GM21367 (cell line): ENCODE measurements around the gene TMEM163.
"Not testable (repeated sequence)": the region's sequence is repeated elsewhere in the genome, so short reads cannot be mapped to it uniquely, and the experiment has no call there.

Source experiments
- ATAC-seq: cut with Tn5 transposase; IDR thresholded peaks from one replicate; pipeline ENCODE4 v1.9.1; 2021; ENCODE audit not compliant: unreplicated experiment

The TMEM163 gene

GRCh38 chr2:134718817-134719814 lies at the start of gene TMEM163:
Gene TMEM163 (minus strand): TSS chr2:134719000.
- ATAC-seq, result peak; percentile 46

DNA sequence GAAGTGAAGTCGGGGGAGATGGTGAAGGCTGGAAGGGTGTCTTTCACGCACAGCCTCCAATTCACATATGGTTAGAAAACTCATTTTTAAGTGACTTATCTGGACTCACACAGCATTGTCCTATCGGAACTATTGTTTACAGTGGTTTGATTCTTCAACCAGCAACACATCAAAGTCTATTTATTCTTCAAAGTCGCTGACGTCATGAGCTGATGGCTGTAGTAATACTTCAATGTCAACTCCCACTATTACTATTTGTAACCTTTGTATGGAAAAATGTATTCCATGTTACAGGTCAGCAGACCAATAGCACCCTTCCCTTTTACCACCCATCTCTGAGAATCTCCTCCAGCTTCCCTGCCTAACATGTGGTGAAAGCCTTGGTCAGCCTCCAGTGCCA lies 47.8 kb upstream of the TMEM163 start:
- no peak for ATAC-seq

GRCh38 chr2:134765987-134766386 lies 47.2 kb upstream of the TMEM163 start:
- no peak for ATAC-seq

DNA sequence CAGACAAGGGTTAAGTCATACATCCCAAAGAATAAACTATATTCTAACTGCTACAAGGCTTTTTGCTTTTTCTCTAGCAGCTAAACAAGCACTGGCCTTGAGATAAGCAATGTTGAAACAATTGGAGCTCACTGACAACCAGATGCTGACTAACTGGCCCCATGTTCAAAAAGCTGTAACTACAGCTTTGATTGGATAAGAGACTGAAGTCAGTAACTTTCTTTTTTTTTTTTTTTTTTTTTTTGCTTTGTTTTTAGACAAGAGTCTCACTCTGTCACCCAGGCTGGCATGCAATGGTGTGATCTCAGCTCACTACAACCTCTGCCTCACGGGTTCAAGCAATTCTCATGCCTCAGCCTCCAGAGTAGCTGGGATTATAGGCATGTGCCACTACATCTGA lies 45.4 kb upstream of the TMEM163 start:
- no peak for ATAC-seq

DNA sequence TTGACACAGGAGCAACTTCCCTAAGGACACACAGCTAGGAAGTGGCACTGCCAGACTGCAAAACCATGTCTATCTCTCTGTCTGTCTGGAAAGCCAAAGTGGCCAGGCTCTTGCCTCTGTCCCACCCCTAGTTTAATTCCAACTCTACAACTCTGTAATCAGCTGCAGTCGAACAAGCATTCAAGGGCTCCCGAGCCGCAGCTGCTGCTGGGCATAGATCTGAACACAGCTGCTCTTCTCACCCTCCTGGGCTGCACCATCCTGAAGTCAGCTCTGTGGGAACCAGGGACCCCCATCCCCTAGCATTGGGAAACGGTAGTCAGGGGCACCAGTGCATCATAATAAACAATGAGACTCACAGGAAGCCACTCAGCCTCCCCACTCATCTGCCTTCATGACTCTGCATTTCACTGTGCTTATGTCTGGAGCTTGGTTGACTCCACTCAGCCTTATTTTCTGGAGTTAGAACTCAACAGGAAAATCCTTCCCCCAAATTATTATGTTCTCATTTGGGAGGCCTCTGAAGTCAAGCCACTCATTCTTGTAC lies 44.4 kb upstream of the TMEM163 start:
- no peak for ATAC-seq

GRCh38 chr2:134762508-134762907 lies 43.7 kb upstream of the TMEM163 start:
- ATAC-seq, result no peak

- no peak for ATAC-seq
Observed at GRCh38 chr2:134760385-134760784, 41.6 kb upstream of the TMEM163 start.

- ATAC-seq, result peak; percentile 89
Observed at GRCh38 chr2:134758633-134759032, 39.8 kb upstream of the TMEM163 start.

GRCh38 chr2:134751981-134752380 lies 33.2 kb upstream of the TMEM163 start:
- not testable (repeated sequence) for ATAC-seq

DNA sequence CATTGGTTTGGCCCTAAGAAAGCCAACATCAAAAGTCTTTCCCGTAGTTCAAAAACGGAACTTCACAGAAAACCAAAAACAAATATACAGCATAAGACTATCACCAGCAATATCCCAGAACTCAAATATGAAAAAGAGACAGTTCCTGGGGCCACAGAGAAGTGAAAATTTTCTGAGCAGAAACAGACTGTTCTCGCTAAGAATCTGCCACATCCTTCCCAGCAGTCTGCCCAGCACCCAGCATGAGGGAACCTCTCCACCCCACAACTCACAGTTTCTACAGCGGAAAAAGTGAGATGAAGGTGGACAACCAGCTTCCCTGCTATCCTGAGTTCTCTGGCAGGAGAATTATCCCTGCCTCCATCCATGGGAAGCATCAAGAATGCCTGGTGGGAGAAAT lies 26.7 kb upstream of the TMEM163 start:
- ATAC-seq, result no peak

- no peak for ATAC-seq
Observed at GRCh38 chr2:134745023-134745422, 26.2 kb upstream of the TMEM163 start.

GRCh38 chr2:134739879-134740301 lies 21.1 kb upstream of the TMEM163 start:
- peak; percentile 94 for ATAC-seq

DNA sequence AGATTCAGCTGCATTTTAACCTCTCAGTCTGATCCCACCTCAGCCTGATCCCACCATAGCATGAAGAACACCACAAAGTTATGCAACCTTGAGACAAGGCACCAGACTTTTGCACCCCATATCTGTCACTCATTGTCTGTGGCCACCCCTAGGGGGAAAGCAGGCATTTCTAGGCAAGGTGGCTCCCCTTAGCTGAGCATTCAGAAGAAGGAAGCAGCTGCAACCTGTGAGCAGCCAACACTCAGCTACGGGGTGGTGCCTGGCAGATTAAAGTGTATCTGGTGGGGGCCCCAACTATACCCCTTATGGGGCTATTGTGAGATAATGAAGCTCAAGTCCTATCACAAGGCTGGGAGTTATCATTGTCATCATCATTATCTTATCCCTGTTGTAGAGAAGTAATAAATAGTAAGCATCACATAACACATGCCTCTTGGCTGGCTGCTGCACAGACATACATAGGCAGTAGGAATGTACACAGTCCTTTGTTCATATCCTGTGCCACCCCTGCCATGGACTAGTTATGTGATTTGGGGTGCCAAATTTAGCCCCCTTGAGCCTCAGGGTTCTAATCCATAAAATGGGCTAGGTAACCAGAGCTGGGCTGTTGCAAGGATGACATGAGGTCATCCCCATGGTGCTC lies 20.6 kb upstream of the TMEM163 start:
- no peak for ATAC-seq

DNA sequence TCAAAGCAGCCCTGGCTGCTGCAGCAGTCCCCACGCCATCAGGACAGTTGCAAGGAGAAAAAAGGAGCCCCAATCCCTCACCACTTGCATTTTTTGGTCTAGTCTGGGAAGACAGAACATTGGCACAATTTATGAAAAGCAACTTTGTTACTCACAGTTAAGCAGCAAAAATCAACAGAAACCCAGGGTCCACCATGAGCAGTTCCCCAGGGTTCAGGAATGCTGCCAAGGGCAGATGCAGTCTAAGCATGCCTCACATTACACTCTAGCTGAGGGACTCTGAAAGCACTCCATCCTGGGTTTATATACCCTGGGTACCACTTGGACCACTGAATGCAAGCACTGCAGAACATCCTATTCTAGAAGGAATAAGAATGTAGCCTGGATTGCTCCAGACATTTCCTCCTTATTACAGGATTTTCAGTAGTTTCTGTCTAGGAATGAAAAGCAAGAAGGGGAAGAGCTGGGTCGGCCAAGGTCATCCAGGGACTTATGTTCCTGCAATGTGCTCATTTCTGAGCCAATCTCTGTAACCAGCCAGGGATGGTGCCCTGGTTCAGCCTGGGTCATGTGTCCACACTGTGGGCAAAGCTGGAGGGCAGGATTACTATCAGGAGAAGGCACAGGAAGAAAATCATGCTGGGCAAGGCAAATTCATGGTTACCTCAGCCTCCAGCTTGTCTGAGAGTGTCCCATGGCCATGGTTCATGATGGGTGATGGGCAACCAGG lies 19.5 kb upstream of the TMEM163 start:
- ATAC-seq, result no peak

- no peak for ATAC-seq
Observed at GRCh38 chr2:134737671-134738070, 18.9 kb upstream of the TMEM163 start.

GRCh38 chr2:134736167-134736880 lies 17.5 kb upstream of the TMEM163 start:
- no peak for ATAC-seq

DNA sequence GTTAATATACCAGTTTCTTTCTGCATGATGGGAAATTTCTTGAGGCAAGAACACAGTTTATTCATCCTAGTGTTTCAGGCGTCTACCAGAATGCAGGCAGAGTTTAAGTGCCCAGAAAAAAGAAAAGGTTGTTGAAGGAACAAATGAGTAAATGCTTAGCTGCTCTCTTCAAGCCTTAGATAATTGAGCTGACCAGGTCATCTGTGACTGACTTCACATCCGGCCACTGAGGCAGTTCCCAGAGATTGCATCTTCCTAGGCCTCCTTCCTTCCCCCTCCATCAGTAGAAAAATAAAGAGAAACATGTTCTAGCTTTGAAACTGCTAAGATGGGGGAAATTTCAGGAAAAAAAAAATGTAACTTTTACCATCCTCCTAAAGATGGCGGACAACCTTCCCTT lies 9.4 kb upstream of the TMEM163 start:
- no peak for ATAC-seq

DNA sequence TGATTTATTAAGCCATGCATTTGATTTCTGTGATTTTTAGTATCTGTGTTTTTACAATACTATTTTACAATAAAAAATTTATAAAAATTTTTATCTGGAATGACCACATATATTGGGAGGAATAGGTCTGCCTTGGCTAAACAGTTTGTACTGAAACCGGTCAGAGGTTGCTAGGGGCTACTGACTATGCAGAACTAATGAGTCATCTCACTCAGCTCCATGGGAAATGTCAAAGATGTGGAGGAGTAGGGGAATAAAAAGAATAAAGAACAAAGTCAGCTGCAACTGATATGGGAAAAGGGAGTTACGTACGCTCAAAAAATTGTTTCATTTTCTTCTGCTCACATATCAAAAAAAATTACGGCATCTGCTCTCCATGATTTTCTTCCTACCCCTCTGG lies 8.6 kb upstream of the TMEM163 start:
- no peak for ATAC-seq

DNA sequence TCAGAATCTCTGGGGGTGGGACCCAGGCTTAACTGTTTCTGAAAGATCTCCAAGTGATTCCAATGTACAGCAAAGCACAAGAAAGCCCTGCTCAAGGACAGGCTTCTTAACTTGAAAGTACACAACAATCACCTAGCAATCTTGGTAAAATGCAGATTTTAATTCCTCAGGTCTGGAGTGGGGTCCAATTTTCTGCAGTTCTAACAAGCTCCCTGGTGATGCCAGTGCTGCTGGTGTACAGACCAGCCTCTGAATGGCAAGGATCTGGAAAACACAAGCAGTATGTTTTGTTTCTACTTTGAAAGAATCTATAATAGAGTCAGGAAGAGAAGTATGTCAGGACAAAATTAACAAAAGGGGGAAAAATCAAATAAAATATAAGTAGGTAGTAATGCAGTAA lies 7.8 kb upstream of the TMEM163 start:
- ATAC-seq, result no peak

DNA sequence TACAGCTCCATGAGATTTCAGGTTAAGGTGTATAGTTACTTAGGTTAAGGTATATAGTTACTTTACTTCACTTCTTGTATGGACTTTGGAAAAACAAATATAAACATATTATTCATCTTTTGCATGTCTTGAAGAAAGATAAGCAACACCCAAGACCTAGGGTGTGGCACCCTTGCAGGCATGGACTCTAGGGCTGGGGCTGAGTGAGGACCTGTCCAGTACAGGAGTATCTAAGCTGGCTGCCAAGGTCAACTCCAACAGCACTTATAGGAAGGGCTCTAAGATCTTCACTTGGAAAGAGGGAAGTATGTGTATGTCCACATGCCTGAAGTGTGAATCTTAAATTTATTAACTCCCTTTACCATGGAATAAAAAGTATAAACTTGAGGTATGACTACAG lies 7.1 kb upstream of the TMEM163 start:
- no peak for ATAC-seq

- no peak for ATAC-seq
Observed at GRCh38 chr2:134724341-134724740, 5.5 kb upstream of the TMEM163 start.
